CD4-positive, alpha-beta T cell treated with Interleukin-2 at 100 ng/mL for 4 hours (primary cell): ENCODE measurements around the gene ADARB2.

Experiments used
- DNase-seq: peaks from one replicate; pipeline ENCODE4 v3.0.0-alpha.2; 2020; ENCODE audit warnings: low spot score

ADARB2 gene

DNA sequence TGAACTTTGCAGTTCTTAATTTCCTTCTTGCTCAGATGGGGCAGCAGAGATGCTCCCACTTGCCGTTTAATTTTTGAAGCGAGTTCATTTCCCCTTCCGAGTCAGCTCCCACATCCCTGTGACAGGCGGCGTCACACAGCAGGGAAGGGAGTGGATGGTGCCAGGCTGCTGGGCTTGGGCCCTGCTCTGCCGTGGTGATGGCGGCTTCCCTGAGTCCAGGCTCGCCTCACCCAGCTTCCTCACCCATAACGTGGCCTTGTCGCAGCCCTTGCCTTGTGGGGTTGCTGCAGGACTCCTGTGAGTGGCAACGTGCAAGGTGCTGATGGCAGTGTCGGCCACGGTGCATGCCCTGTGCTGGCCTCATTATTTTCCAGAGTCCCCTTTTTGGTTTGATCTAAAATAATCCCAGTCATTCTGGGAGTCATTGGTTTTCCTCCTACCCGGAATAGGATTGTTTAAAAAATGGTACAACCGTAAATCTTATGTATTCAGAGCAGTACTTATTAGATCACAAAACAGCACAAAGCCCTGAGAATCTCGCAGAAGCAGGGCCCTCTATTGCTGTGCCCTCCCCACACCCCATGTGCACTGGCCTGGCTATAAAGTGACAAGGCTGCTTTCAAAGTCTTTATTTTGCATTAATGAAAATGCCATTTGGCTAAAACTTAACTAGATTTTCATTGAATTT is 421.1 kb downstream of the ADARB2 start:
- no peak for DNase-seq

DNA sequence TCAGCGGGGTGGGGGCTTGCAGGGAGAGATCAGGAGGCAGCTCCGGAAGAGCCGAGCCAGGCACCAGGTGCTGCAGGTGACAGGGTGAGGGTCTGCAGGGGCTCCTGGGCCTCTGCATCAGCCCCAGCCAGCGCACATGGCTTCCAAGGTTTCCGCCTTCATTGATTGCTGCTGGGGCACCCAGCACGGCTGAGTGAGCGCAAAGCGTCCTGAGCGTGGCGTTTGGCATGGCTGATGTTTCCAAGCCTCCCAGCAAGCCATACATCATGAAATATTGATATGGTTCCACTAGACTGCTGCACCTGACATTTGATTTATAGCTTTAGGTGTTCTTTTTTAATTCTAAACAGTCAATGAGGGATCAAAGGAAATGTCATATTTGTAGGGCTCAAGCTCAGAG is 422.1 kb downstream of the ADARB2 start:
- no peak for DNase-seq

DNA sequence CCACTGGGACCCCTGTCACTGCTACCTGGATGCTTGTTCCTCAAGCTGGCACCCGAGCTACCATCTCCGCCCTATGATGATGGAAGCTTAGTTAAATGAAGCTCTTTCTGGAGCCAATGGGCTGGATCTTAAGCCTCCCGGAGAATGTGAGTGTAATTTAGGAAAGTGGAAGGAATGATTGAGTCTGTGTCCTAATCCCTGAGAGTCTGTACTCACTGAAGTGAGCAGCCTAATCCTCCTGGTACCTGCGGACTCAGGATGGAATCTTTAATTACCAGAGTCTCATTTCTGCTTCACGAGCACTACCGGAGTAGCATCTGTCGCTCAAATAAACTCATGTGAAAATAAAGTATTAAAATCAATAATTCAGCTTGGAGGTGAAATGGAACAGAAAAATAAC is 425.6 kb downstream of the ADARB2 start:
- no peak for DNase-seq

DNA sequence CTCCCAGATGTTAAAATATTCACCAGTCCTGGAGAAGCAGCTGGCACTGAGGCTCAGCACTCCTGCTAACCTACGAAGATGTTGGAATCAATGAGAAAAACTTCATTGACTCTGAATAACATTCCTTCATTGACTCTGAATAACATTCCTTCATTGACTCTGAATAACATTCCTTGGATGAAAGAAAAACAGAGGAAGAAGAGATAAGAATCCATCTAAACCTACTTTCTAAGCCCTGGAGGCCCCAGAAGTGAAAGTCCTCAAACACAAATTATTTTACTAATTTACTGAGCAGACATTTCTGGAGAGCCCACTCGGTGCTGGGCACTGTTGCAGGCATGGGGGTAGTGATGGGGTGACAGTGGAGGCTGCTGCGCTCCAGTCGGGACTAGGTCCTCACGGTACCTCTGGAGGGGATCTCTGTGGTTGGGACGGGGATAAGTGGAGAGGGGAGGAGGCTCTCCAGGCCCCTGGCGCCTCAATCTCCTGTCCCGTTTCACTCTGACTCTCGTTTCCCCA is 427.0 kb downstream of the ADARB2 start:
- no peak for DNase-seq

DNA sequence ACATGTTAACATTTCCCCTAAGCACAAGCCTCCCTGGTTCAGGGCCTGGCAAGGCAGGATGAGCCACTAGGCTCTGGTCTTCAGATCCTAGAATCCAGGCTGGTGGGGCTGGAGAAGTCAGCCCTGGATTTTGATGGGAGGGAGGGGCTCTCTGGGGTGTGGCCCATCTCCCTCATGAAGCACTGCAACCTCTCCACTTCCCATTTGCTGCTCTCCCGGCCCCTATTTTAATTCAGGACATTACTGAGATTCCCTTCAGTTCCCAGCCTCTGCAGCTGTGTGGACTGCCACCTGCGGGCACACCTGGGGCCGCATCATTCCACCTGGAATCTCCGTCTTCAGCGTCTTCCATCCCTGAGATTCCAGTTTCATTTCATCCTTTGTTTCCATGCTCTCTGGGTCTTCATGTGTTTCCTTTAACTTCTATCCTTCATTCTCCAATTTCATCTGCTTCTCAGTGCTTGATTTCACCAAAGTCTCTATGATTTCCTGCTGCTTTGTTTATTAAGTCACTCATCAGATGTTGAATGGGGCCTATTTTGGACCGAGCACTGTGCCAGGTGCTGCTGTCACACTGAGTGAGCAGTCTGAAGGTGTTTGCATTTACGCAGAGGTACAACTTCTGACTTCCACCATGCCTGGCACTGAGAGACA is 427.6 kb downstream of the ADARB2 start:
- DNase-seq = no peak

DNA sequence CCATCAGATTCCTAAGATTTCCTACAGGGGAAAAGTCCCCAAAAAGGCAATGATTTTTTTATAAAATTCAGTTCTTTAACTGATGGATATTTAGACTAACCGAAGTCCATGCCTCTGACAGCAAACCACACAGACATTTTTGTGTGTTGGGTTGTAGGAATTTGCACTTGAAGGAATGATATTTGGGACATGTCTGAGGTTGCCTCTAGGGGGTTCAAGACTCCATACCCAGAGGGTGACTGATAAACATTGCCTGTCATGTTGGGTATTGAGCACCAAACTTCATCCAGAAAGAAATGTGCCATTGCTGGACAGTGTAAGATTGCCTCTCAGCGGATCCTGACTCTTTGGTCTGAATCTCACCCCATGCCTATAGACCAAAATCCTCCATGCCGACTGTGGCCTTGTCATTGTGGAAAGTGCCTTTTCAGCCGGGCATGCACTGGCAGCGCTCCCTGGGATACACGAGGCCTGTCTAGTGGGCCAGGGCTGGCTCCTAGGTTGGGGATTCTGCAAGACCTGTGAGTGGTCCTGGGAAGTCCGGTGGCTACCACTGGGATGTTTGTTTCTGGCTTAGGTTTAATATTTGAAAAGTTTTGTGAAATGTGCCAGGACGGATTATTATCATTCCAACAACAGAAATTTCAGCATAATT is 428.2 kb downstream of the ADARB2 start:
- DNase-seq = no peak

DNA sequence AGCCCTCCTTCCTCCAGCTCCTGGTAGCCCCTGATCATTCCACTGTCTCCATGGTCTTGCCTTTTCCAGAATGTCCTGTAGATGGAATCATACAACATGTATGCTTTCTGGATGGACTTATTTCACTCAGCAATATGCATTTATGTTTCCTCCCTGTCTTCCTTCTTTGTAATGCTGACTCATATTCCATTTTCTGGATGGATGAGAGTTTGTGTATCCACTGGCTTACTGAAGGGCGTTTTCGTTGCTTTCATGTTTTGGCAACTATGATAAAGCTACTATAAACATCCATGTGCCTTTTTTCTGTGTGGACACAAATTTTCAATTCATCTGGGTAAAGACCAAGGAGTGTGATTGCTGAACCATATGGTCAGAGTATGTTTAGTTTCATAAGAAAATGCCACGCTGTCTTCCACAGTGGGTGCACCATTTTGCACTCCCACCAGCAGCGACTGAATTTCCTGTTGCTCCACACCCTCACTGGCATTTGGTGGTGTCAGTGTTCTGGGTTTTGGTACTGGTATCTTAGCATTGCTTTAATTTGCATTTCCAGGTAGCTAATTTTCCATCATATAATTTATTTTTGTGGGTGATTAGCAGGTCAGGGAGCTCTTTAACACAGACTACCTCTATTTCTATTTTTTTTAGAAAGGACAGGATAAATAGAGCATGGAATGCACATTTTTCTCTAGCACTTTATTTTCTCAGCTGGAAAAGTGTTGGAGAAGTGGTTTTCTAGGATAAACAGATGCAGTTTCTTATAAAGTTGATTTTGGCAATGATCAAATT is 429.0 kb downstream of the ADARB2 start:
- DNase-seq = no peak

DNA sequence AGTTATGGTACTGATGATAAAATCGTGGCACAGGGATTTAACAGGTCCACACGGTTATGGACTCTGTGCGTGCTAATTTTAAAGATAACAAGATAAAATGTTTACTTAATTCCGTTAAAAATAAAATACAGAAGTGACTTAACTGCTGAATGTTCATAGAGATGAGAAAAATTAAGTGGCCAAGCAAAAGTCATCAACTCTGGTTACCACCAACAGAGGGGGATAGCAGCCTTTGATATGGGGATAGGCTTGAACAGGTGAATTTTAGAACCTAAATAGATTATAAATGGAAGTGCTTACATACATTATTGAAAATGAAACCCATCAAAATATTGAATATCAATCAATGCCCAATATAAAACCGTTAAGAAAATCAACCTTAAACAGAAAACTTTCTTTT is 436.2 kb downstream of the ADARB2 start:
- DNase-seq = no peak

DNA sequence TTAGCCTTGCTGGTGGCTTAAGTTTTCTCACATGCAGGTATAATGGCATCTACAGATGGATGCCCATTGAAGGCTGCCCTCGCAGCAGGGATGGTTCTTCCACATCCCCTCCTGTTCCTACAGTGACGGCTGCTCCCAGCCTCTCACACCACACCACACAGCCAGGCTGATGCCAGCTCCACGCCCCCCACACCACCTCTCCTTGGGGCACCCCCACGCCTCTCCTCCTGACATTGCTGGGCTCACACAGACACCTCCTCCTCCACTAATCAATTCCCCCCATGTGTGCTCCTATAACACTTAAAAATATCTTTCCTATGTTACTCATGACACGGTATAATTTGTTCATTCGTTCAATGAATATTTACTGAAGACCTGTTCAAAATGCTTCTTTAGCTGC is 437.1 kb downstream of the ADARB2 start:
- DNase-seq = no peak

DNA sequence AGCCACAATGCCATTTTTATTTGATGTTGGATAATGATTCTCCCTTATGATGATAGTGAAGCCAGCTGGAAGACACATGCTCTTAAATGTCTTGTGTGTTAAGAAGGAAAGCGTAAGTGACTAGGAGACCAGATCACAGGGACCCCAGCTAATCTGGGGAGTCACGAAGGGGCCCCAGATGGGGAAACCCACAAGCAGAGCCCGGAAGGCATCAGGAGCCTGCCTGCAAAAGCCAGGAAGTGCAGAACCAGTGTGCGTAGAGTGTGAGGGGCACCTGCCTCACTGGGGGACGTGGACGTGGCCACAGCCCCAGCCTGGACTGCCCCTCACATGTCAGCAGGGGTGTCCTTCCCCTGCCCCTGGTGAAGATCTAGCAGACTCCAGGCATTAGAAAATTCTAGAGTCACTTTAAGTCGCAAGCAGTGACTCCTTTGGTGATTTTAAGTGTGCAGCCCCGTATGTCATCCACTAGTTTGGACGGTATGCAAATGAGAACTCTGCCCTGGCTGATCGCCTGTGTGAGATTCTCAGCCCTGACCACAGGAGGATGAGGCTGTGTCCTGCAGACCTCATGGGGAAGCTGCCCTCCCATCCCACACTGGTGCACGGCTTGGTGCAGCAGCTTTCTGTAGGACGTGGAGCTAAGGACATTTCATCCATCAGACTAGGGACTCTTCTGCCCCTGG is 438.1 kb downstream of the ADARB2 start:
- no peak for DNase-seq

DNA sequence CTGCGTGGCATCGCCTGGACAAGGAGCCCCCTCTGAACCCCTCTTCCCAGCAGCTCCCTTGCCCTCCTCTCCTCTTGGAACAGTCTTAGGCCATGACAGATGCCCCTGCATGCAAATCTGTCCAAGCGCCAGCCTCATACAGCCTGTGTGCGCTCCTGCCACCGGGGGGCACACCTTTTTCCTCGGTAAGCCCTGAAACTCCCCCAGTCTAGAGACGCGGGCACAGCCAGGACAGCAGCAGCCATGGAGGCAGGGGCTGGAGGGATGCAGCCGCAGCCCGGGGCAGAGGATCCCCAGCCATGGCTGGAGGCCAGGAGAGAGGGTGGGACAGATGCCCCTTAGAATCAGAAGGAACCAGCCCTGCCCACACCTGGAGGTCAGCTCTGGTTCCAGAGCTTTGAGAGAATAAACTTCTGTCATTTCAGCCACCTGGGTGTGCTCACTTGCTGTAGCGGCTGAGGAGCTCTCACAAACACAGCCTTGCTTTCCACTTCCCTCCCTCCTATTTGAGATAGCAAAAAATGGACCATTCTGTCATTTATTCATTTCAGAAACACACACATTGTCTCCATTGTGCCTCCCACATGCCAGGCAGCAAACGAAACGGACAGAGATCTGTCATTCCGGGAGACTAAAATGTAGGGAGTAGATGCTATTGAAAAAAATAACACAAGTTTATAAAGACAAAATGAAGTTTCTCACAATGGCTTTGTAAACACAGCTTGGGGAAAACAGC is 439.6 kb downstream of the ADARB2 start:
- DNase-seq = no peak

DNA sequence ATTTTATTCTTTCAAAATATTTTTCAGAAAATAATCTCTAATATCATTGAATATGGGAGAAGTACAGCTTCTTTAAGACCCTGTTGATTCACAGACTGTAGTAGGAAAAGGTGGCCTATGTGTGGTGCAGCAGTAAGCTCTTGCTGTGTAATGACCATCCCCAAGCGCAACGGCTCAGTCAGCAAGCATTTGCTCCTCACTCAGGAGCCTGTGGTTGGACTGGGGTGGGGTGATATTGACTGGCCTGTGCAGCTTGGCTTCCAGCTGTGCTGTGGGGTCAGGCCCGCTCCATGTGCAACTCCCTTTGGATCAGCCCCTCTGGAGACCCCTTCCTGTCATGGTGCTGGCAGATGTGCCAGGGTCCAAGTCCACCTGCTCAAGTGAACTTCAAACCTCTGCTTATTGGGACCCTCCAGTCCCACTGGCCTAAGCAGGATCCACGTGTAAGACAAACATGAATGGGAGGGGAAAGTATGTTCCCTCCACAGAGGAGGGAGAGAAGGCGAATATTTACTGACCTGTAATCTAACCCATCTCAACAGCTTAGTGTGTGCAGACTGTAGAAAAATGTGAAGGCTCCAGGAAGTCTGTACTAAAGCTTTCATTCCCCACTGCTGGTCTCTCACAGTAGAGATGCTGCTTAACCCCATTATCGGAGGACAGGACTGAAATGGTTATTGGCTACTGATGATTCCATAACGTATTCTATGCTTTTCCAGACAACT is 441.4 kb downstream of the ADARB2 start:
- no peak for DNase-seq

DNA sequence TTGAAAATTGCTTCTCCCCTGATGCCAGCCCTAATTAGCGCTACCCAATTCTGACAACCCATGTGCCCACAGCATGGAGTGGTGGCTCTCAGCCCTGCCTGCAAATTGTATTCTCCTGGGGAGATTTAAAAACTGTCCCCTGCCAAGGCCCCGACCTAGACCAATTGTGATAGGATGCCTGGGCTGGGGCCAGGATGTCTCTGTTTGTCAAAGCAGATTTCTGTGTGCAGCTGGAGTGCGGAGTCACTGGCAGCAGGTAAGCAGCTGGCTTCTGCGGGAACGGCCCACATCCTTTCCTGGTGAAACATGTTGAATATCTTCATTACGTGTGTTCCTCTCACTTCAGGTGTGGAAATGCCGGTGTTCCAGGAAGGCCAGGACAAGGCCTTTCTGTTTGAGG is 442.6 kb downstream of the ADARB2 start:
- no peak for DNase-seq

DNA sequence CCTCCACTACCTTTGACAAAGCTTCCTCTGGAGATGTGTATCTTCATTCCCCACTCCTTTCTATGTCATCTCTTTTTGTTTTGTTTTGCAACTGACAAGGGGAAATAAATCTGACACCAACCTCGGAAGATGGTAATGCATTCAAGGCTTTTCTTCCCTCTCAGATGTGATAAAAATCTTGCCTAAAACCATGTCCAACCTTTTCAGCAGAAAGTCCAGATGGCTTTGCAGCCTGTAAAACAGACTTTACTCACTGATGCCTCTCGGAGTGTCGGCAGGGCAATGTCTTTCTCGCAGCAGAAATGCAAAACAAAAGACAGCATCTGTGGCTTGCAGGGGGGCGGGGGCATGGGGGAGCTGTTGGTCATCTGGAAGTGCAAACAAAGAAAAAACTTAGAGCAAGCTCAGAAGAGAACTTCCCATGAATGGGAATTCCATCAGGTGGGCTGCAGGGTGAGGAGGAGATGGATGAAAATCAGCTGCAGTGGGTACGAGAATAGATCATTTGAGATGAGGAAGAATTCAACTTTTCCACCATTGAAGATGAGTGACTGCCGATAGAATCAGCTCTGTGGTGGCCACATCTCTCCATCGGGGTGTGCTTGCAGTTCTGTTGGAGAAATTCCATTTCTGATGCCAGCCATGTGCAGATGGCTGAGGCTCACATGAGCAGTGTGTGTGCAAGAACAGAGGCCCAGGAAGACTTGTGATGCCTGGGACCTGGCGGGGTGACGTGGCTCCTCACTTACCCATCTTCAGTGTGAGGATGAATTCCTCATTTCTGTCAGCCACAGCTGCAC is 443.5 kb downstream of the ADARB2 start:
- DNase-seq = no peak

DNA sequence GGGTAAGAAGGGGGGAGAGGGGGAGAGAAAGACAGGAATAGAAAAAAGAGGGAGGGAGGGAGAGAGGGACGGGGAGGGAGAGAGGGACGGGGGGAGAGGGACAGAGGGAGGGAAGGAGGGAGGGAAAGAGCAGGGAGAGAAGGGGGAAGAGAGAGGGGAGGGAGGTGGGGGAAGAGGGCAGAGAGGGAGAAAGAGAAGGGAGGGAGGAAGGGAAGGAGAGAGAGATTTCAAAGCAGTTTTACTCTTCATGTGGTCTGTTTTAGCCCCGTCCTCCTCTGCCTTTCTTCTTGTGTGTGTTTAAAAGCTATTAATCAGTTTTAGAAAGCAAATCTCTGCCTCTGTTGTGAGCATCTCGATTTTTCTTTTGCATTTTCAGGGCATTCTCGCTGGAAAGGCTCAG is 444.2 kb downstream of the ADARB2 start:
- no peak for DNase-seq

DNA sequence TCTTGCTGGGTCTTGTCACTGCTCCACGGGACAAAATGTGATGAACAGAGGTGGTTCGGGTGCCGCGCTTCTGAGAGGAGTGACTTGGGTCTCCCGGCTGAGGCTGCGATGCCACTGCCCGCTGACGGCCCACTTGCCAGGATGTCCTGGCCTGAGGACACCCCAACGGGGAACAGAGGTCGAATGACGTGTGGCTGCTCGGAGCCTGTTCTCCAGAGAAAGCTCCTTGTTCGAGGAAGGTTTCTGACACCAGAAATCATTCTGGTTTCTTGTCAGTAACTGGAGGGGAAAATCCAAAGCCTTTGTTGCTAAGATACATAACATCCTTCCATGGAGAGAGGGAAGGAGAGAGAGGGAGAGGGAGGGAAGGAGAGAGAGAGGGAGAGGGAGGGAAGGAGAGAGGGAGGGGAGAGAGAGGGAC is 444.7 kb downstream of the ADARB2 start:
- no peak for DNase-seq

DNA sequence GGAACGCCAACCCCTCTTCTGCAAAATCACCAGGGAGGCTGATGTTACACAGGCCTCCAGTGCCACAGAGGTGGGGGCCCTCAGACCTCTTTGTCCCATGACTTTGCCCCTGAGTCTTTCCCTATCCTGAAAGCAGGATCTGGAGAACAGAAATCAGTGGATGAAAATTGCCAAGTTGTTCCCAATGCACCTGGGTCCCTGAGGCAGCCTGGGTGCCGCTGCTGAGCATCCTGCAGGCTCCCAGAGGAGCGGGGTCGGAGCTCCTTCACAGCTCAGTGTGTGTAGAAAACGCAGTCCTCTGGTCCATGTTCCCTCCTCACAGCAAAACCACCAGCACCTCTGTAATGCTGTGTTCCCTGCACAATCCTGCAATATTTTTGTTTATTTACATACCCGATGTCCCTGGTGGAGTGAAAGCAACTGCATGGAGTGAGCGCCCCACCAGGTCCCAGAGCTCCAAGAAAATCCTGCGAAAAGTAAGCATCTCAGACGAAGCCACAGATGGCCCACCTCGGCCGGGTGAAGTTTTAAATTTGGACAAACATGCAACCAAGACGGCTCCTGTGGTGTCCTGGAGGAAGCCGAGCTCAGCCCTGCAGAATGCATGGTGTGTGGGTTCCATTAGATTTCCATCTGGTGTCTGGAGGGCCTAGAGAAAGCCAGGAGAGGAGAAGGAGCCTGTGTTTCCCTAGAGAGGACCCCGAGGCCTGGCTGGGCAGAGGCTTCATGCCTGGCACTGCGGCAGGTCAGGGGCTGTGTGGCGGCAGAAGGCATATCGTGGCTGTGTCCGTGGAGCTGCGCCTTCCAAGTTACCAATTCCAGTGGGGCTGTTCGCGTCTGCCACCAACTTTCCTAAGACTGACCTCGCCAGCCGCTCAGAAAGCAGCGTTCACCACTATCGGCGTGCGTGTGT is 445.9 kb downstream of the ADARB2 start:
- DNase-seq = no peak

DNA sequence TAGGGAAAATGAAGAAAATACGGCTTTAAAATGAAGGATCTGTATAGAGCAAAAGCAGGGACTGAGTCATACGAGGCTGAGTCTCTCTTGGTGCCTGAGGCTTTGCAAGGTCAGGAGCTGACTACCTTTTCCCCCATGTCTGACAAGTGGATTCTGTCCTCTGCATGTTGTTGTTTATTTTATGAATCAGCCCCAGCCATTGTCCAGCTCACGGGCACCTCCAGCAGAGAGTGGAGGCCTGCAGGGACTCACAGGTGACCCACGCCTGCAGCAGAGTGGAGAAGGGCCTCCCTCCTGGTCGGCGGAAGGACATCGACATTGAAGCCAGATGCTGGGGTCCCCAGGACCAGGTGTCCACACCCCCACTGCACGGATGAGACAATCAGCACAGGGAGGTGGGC is 447.3 kb downstream of the ADARB2 start:
- DNase-seq = no peak

DNA sequence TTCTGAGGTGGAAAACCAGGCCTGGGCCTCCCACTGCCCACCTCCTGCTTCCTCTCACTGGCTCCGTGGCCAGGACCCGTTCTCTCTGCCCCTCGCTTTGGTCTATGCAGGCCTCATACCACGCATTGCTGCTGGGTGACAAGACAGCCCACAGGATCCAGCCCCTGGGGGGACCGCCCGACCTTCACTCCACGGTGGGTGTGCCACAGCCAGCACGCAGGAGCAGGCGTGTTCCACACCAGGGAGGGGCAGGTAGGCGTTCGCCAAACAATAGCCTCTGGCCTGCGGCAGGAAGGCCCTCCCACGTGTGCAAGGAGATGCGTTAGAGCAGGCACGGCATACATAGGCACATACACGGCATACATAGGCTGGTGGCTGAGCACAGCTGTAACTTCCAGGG is 447.7 kb downstream of the ADARB2 start:
- no peak for DNase-seq
